CD1c-positive myeloid dendritic cell (primary cell): ENCODE measurements around the gene AMZ2.
"Not testable (repeated sequence)": the region's sequence is repeated elsewhere in the genome, so short reads cannot be mapped to it uniquely, and the experiment has no call there.

Source experiments
- DNase-seq: peaks from one replicate; pipeline ENCODE4 v3.0.0-alpha.2; 2016; ENCODE audit errors: extremely low spot score

Gene AMZ2

GRCh38 chr17:68247445-68248198 lies at the start of gene AMZ2:
TSS of gene AMZ2 (plus strand) at chr17:68248043. CDS start at chr17:68250188, 2,145 bp downstream.
- peak; percentile 99 for DNase-seq

GRCh38 chr17:68198931-68199836 lies 48.7 kb upstream of the AMZ2 start:
- DNase-seq, result no peak

- DNase-seq, result peak; percentile 39
These were observed 47.8 kb upstream of the AMZ2 start for GRCh38 chr17:68199837-68200688.

- peak; percentile 83 for DNase-seq
These were observed 47.0 kb upstream of the AMZ2 start for GRCh38 chr17:68200689-68201417.

- not testable (repeated sequence) for DNase-seq
These were observed 46.4 kb upstream of the AMZ2 start for GRCh38 chr17:68201418-68201771.

GRCh38 chr17:68202321-68202720 lies 45.5 kb upstream of the AMZ2 start:
- DNase-seq, result not testable (repeated sequence)

- DNase-seq, result peak; percentile 29
These were observed 43.1 kb upstream of the AMZ2 start for GRCh38 chr17:68204736-68205135.

- peak; percentile 96 for DNase-seq
These were observed 42.5 kb upstream of the AMZ2 start for GRCh38 chr17:68205251-68205807.

- peak; percentile 25 for DNase-seq
These were observed 41.8 kb upstream of the AMZ2 start for GRCh38 chr17:68205808-68206720.

- DNase-seq, result no peak
These were observed 40.1 kb upstream of the AMZ2 start for GRCh38 chr17:68207651-68208253.

GRCh38 chr17:68208651-68209050 lies 39.2 kb upstream of the AMZ2 start:
- not testable (repeated sequence) for DNase-seq

GRCh38 chr17:68209191-68209900 lies 38.5 kb upstream of the AMZ2 start:
- DNase-seq, result not testable (repeated sequence)

- no peak for DNase-seq
These were observed 37.1 kb upstream of the AMZ2 start for GRCh38 chr17:68210570-68211315.

- DNase-seq, result peak; percentile 94
These were observed 34.1 kb upstream of the AMZ2 start for GRCh38 chr17:68213428-68214411.

- DNase-seq, result not testable (repeated sequence)
These were observed 32.4 kb upstream of the AMZ2 start for GRCh38 chr17:68215453-68215852.

GRCh38 chr17:68219429-68219828 lies 28.4 kb upstream of the AMZ2 start:
- not testable (repeated sequence) for DNase-seq

GRCh38 chr17:68220186-68220585 lies 27.7 kb upstream of the AMZ2 start:
- not testable (repeated sequence) for DNase-seq
